OCI-LY7 (cell line): ENCODE measurements around the gene CA7. TPM values are rescaled to one million over a fixed set of nuclear protein-coding genes. Genes with fewer than 3 reads are reported as not detected.

ENCODE experiments used
- BruUV-seq: library from RNA; stranded (reverse); fragments of 400-500 nt; replicated peaks from 2 replicates; lab custom pipeline; 2021; lab: Mats Ljungman, UMichigan
- CTCF ChIA-PET: fragments of 300-600 bp; sonication (Branson Sonifier 250); formaldehyde crosslinking; loops from one replicate; lab custom pipeline; 2022; ENCODE audit warnings: antibody characterized with exemption; ENCODE audit not compliant: unreplicated experiment; lab: Charles Lee
- POLR2A ChIA-PET: fragments of 300-600 bp; sonication (Branson Sonifier 250); formaldehyde crosslinking; loops from one replicate; lab custom pipeline; 2022; ENCODE audit warnings: antibody characterized with exemption; lab: Charles Lee
- DNase-seq: peaks from one replicate; pipeline ENCODE4 v3.0.0-alpha.2; 2015; ENCODE audit warnings: low spot score
- H2AFZ ChIP-seq: fragments of 200-600 bp; sonication (generic), shearing (Covaris generic); 2 replicates; pipeline ENCODE4 v1.6.1; 2014; ENCODE audit warnings: mild to moderate bottlenecking, antibody characterized with exemption, low read length, moderate library complexity
- H3K27ac ChIP-seq: fragments of 200-600 bp; sonication (generic); 2 replicates; pipeline ENCODE4 v1.5.1; 2014; ENCODE audit warnings: mixed run types, low read depth, mild to moderate bottlenecking, moderate library complexity, low read length, inconsistent platforms; ENCODE audit not compliant: poor library complexity, severe bottlenecking
- H3K36me3 ChIP-seq: fragments of 200-600 bp; sonication (generic); 2 replicates; pipeline ENCODE4 v1.6.1; 2014; ENCODE audit warnings: mild to moderate bottlenecking, antibody characterized with exemption, low read length, moderate library complexity, mixed read lengths; ENCODE audit not compliant: insufficient read depth
- H3K4me1 ChIP-seq: fragments of 200-600 bp; sonication (generic); 2 replicates; pipeline ENCODE4 v1.5.1; 2014; ENCODE audit warnings: mild to moderate bottlenecking, low read length; ENCODE audit not compliant: insufficient read depth, poor library complexity, severe bottlenecking
- H3K4me2 ChIP-seq: fragments of 200-600 bp; sonication (generic); 2 replicates; pipeline ENCODE4 v1.6.1; 2014; ENCODE audit warnings: mild to moderate bottlenecking, low read length
- H3K4me3 ChIP-seq: fragments of 200-600 bp; sonication (generic); 2 replicates; pipeline ENCODE4 v1.5.1; 2014; ENCODE audit warnings: mild to moderate bottlenecking, low read depth, low read length; ENCODE audit not compliant: poor library complexity, severe bottlenecking
- H3K79me2 ChIP-seq: fragments of 200-600 bp; sonication (generic); 2 replicates; pipeline ENCODE4 v1.6.1; 2016; ENCODE audit warnings: low read depth, mild to moderate bottlenecking, low read length, moderate library complexity, mixed read lengths; ENCODE audit not compliant: insufficient read depth
- H3K9me2 ChIP-seq: fragments of 200-600 bp; sonication (generic); 2 replicates; pipeline ENCODE4 v1.6.1; 2016; ENCODE audit warnings: mild to moderate bottlenecking, low read length, mixed read lengths; ENCODE audit not compliant: insufficient read depth
- H3K9me3 ChIP-seq: fragments of 200-600 bp; sonication (generic); 2 replicates; pipeline ENCODE4 v1.6.1; 2014; ENCODE audit warnings: mild to moderate bottlenecking, mixed run types, low read length, mixed read lengths
- H4K20me1 ChIP-seq: fragments of 200-600 bp; sonication (generic); 2 replicates; pipeline ENCODE4 v1.6.1; 2014; ENCODE audit warnings: mild to moderate bottlenecking, antibody characterized with exemption, low read length, moderate library complexity, mixed read lengths; ENCODE audit not compliant: insufficient read depth
- CTCF ChIP-seq: fragments of 200-600 bp; sonication (generic); conservative IDR thresholded peaks from 2 replicates; pipeline ENCODE4 v1.5.1; 2014; ENCODE audit warnings: mild to moderate bottlenecking, antibody characterized with exemption, low read length, moderate library complexity, mixed read lengths
- EZH2phosphoT487 ChIP-seq: fragments of 200-600 bp; sonication (generic); IDR thresholded peaks from 2 replicates; pipeline ENCODE4 v1.6.1; 2018; ENCODE audit warnings: low read depth, borderline replicate concordance, mild to moderate bottlenecking, mixed run types, antibody characterized with exemption, low read length, moderate library complexity, mixed read lengths
- intact Hi-C: fragments of 100-400 bp; cut with micrococcal nuclease; formaldehyde crosslinking; loops from one replicate; pipeline ENCODE4 v1.10.0; 2022; ENCODE audit not compliant: unreplicated experiment
- total RNA-seq, 2 experiments: library from RNA; depleted of rRNA in 1 of 2; stranded (reverse); fragments of >200 nt in 1 of 2; shearing (Covaris generic) in 1 of 2; gene quantifications; 2 replicates each; pipeline ENCODE4 v1.2.3, GENCODE V29; 2014 to 2022

Gene CA7
- total RNA-seq, 2 experiments from 2014 or later: not detected

- DNase-seq: no peak
- Histone ChIP-seq H3K36me3 (no peaks in the 10 kb centered on the region), H3K4me1 (peaks cover 3% of the 10 kb centered on the region), H3K9me3 (no peaks in the 10 kb centered on the region), H3K79me2 (no peaks in the 10 kb centered on the region), H4K20me1 (no peaks in the 10 kb centered on the region), H3K27ac (no peak overlapping the region), H3K4me3 (no peak overlapping the region), H3K4me2 (no peak overlapping the region), H2AFZ (no peak overlapping the region), H3K9me2 (no peaks in the 10 kb centered on the region)
- ChIA-PET CTCF (no interaction called here), POLR2A (interaction anchor here (0.7 kb wide), 2 partner anchors 28 to 1091 kb away, joined by 4 to 6 read pairs; no protein-coding TSS in a partner anchor)
- intact Hi-C loops: no loop called here
- no TSS peak for BruUV-seq
- TF ChIP-seq EZH2phosphoT487 (no peak), CTCF (no peak)
These were observed 6.1 kb downstream of the CA7 start for GRCh38 chr16:66850115-66850815.

DNA sequence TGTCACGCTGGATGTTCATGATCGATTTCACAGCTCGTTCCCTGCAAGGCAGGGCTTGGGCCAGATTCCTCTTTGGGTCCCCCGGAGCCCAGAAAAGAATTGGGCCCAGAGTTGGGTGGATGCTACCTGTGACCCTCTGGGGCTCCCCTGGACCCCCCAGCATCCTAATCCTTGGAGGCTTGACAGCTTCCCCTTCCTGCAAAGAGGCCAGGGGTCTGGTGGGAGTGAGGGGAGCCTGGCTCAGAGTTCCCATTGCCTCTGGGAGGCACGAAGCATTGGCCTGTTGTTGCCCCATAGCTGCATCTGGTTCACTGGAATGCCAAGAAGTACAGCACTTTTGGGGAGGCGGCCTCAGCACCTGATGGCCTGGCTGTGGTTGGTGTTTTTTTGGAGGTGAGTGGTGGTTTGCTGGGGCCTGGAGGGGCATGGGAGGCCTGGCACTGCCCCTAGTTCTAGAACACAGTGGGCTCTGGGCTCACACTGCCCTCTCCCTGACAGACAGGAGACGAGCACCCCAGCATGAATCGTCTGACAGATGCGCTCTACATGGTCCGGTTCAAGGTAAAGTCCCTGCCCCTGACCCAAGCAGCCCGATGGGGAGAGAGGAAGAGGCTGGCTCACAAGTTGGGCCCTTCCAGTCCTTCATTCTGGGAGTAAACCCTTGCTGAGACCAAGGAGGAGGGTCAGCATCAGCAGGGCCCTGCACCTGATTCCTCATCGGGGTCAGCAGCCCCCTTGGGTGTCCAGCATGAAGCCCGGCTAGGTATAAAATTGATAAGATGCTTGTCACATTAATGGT is 7.2 kb downstream of the CA7 start:
- ChIA-PET CTCF (no interaction called here), POLR2A (no interaction called here)
- Histone ChIP-seq H3K9me3 (no peaks in the 10 kb centered on the region), H3K36me3 (no peaks in the 10 kb centered on the region), H3K4me1 (no peaks in the 10 kb centered on the region), H2AFZ (no peak overlapping the region), H3K4me2 (no peak overlapping the region), H3K9me2 (no peaks in the 10 kb centered on the region), H3K27ac (no peak overlapping the region), H3K4me3 (no peak overlapping the region), H4K20me1 (no peaks in the 10 kb centered on the region), H3K79me2 (no peaks in the 10 kb centered on the region)
- intact Hi-C loops: no loop called here
- DNase-seq: no peak
- no TSS peak for BruUV-seq
- no peak for TF ChIP-seq CTCF
- no peak for TF ChIP-seq EZH2phosphoT487
